ENCODE data around the gene PPFIBP2. TPM values are rescaled to one million over a fixed set of nuclear protein-coding genes. Genes with fewer than 3 reads are reported as not detected.

Gene PPFIBP2
- total and polyA plus RNA-seq, 2 of the 13 experiments (the other 11 are each of a cell fraction or from before 2014, with no cell fraction given): 15.0 to 52.5 TPM

GRCh38 chr11:7657306-7658025 lies 143.7 kb downstream of the PPFIBP2 start:
- ATAC-seq: peak; percentile 86
- TF ChIP-seq PLRG1 (conservative IDR thresholded peaks at IDR 0.05) (no peak), ZBTB46 (CRISPR knock-in tag; IDR thresholded peaks at IDR 0.05; ENCODE audit: borderline replicate concordance) (no peak), SMC3 (IDR thresholded peaks at IDR 0.05; ENCODE audit: low read length) (peak; percentile 70), CTCF (CRISPR knock-in tag; IDR thresholded peaks at IDR 0.05) (peak; percentile 89), SPEN (CRISPR knock-in tag; IDR thresholded peaks at IDR 0.05; ENCODE audit: low read depth) (peak; percentile 23; the same call in 1 of the 2 replicates), ZFP91 (CRISPR knock-in tag; IDR thresholded peaks at IDR 0.05; ENCODE audit: borderline replicate concordance) (peak; percentile 7; the same call in 1 of the 2 replicates), MED1 (CRISPR knock-in tag; IDR thresholded peaks at IDR 0.05) (0 out of 2 replicates have a peak, but pooled peaks have one; percentile 17), RAD21 (CRISPR knock-in tag; IDR thresholded peaks at IDR 0.05) (peak; percentile 79), BHLHE40 (IDR thresholded peaks at IDR 0.05; ENCODE audit: low read length) (0 out of 2 replicates have a peak, but pooled peaks have one; percentile 46), ZFY (CRISPR knock-in tag; IDR thresholded peaks at IDR 0.05) (peak; percentile 39; the same call in 1 of the 2 replicates), STAG1 (CRISPR knock-in tag; IDR thresholded peaks at IDR 0.05) (peak; percentile 91), ETV6 (CRISPR knock-in tag; conservative IDR thresholded peaks at IDR 0.05) (0 out of 2 replicates have a peak, but pooled peaks have one; percentile 19), HNRNPL (IDR thresholded peaks at IDR 0.05; ENCODE audit: low read depth, low read length) (no peak), SALL1 (CRISPR knock-in tag; IDR thresholded peaks at IDR 0.05) (peak; percentile 34; the same call in 1 of the 2 replicates), CREB3 (CRISPR knock-in tag; IDR thresholded peaks at IDR 0.05) (no peak)

More at GRCh38 chr11:7657306-7658025, 143.7 kb downstream of the PPFIBP2 start:
- Histone ChIP-seq H3K4me3 (replicated peaks in 1 of 3; ENCODE audit: insufficient read depth in 1 of 3, low read depth in 2 of 3, low read length in 3 of 3) (no peak overlapping the region), H2AFZ (ENCODE audit: low read length) (no peak overlapping the region), H4K20me1 (ENCODE audit: insufficient read depth, low read length) (no peaks in the 10 kb centered on the region), H3K79me2 (ENCODE audit: insufficient read depth, low read length) (no peaks in the 10 kb centered on the region), H3K9me3 (ENCODE audit: low read length) (no peaks in the 10 kb centered on the region), H3K27me3 (ENCODE audit: control insufficient read depth in 1 of 2, insufficient read depth in 2 of 2, low read length in 2 of 2) (no peaks in the 10 kb centered on the region), H3K27ac (ENCODE audit: extremely low read length, insufficient read depth, low read length) (no peak overlapping the region), H3K9ac (ENCODE audit: insufficient read depth, low read depth, low read length) (no peak overlapping the region), H3K4me2 (ENCODE audit: low read depth, low read length) (no peak overlapping the region), H3K4me1 (ENCODE audit: insufficient read depth, low read length) (peaks cover 36% of the 10 kb centered on the region), H3K36me3 (replicated peaks in 1 of 2; ENCODE audit: control insufficient read depth in 1 of 2, insufficient read depth in 2 of 2, low read length in 2 of 2) (peaks cover 11 to 29% of the 10 kb centered on the region in 2 experiments; a peak in 4 of 5 replicates)
- intact Hi-C loops (cut with micrococcal nuclease; ENCODE audit: unreplicated experiment) (loop anchor here (2.0 kb wide), 2 partner anchors 85 to 145 kb away; partner anchors contain the start of gene PPFIBP2), in situ Hi-C loops (cut with HindIII; ENCODE audit: extremely low pct_ligation_motif_present, low pct_unique_long_range_greater_than_20kb) (no loop called here)
- WGBS (ENCODE audit: low lambda C conversion rate): 65% methylated on average over 15 of the region's 15 CpGs
- ChIA-PET POLR2A (interaction anchor here (0.7 to 1.5 kb wide), 3 partner anchors 82 to 86 kb away, joined by 3 to 11 read pairs (median 9); no protein-coding TSS in a partner anchor), CTCF (ENCODE audit: low intra/inter-chr PET ratio, low total read pairs) (interaction anchor here (0.8 to 3.1 kb wide), 4 partner anchors 8 to 144 kb away, joined by 3 to 31 read pairs (median 6); partner anchors contain the start of gene PPFIBP2)
- FAIRE-seq (peak; percentile 76), DNase-seq (ENCODE audit: low spot score) (peak; percentile 67)
- BruUV-seq (replicated peaks): no TSS peak
